LNCaP clone FGC (cell line): Measurements from ENCODE around the gene BCL2.

Experiments
- DNase-seq: peaks from one replicate; pipeline ENCODE4 v3.0.0-alpha.2; 2011; ENCODE audit warnings: low read depth
- H3K4me3 ChIP-seq: 2 replicates; pipeline ENCODE4 v1.5.1; 2011; ENCODE audit warnings: mild to moderate bottlenecking, low read depth, low read length, control low read depth
- TF ChIP-seq, protein P1 (sequence below): IDR thresholded peaks from 2 replicates; pipeline ENCODE4 v1.5.1; 2012; ENCODE audit warnings: mild to moderate bottlenecking; ENCODE audit not compliant: control insufficient read depth, insufficient read depth; ENCODE audit errors: extremely low read depth

BCL2 gene

GRCh38 chr18:63150942-63151421, 168.6 kb downstream of the BCL2 start:
- TF ChIP-seq, protein P1, sequence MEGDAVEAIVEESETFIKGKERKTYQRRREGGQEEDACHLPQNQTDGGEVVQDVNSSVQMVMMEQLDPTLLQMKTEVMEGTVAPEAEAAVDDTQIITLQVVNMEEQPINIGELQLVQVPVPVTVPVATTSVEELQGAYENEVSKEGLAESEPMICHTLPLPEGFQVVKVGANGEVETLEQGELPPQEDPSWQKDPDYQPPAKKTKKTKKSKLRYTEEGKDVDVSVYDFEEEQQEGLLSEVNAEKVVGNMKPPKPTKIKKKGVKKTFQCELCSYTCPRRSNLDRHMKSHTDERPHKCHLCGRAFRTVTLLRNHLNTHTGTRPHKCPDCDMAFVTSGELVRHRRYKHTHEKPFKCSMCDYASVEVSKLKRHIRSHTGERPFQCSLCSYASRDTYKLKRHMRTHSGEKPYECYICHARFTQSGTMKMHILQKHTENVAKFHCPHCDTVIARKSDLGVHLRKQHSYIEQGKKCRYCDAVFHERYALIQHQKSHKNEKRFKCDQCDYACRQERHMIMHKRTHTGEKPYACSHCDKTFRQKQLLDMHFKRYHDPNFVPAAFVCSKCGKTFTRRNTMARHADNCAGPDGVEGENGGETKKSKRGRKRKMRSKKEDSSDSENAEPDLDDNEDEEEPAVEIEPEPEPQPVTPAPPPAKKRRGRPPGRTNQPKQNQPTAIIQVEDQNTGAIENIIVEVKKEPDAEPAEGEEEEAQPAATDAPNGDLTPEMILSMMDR = no peak
- H3K4me3 ChIP-seq = no peak overlapping the region
- no peak for DNase-seq

DNA sequence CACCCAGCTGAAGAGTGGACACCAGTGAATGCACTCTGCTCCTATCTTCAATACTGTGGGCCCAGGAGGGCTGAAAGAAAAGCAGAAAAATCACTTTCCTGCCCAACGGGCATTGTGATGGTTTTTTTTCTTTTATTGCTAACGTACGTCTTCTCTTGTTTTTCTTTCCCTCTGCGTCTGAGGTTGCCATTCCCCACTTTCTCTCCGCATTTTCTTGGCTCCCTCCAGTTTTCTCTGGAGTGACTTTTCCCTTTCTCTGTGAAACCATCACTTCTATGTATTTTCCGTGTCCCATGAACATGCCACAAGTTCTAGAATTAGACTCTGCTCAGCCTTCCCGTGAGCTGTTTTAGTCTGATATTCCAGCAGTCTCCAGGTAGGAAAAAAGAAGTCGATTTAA, 169.2 kb downstream of the BCL2 start:
- H3K4me3 ChIP-seq = no peak overlapping the region

GRCh38 chr18:63149302-63149587, 170.3 kb downstream of the BCL2 start:
- DNase-seq = no peak
- no peak overlapping the region for H3K4me3 ChIP-seq
- TF ChIP-seq, protein P1 = no peak

More for the DNA sequence above, 169.2 kb downstream of the BCL2 start:
- TF ChIP-seq, protein P1 = no peak
- no peak for DNase-seq

GRCh38 chr18:63148449-63149301, 170.9 kb downstream of the BCL2 start:
- DNase-seq = peak; percentile 61
- TF ChIP-seq, protein P1 = no peak

DNA sequence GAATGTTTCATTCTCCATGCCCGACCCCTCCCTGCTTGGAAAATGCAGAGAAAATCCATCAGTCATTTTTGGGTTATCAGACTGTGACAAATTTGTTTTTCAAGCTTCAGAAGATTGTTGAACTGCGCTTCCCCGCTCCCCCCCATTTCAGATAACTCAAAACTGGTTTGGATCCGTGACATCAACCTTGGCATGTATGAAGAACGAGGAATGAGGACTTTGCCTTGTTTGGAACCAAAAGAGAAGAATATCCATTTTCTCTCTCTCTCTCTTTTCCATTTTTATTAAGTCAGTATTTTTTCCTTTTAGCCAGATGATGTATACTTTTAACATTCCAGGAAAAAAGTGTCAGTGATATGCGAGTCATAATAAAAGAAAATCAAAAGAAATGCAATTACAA, 171.6 kb downstream of the BCL2 start:
- H3K4me3 ChIP-seq = no peak overlapping the region
- DNase-seq = no peak
- TF ChIP-seq, protein P1 = no peak

More at GRCh38 chr18:63148449-63149301, 170.9 kb downstream of the BCL2 start:
- no peak overlapping the region for H3K4me3 ChIP-seq

DNA sequence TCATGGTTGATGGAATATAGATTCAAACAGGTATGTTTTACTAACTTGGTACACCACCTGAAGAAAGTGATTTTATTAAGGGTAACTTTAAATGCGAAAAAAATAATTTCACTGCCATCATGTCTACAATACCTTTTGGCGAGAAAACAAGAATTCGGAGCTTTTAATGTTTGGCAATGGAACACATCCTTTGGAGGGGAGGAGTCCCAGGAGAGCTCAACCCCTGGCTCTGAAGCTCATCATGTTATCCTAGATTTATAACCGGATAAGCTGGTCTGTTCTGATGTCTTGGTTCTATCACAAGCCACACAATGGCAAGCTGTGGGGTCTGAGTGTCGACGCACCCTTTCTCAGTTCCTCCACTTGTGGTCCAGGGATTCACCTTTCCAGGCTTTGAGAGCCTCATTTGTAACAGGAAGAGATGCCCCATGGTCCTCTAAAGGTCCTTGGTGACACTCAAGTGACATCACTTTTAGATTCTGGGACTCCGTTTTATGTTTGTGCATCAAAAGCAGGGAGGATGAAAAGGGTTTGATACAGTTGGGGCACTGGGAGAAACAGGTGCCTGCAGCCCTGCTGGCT, 172.7 kb downstream of the BCL2 start:
- H3K4me3 ChIP-seq = no peak overlapping the region
- TF ChIP-seq, protein P1 = no peak
- DNase-seq = no peak
